SKM-1 (cell line): ENCODE results near the gene TTC17.
"Not testable (repeated sequence)": the region's sequence is repeated elsewhere in the genome, so short reads cannot be mapped to it uniquely, and the experiment has no call there.

Source experiments
- DNase-seq: peaks from one replicate; lab custom pipeline; 2025; ENCODE audit not compliant: unreplicated experiment; lab: John Stamatoyannopoulos, UW

Gene TTC17

DNA sequence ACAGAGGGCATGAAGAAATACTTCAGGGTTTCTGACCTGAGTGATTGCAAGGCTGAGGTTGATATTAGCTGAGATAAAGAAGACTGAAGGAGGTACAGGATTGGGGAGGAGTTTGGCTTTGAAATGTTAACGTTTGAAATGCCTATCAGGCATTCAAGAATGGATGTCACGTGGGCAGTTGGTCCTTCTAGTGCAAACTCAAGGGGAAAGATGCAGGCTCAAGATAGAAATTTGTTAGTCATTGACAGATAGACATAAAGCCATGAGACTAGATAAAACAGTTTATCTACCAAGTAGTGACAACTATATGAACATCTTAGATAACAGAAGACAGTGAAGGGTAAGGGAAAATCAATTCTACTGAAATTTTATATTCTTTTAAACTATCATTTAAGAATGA, 23.1 kb downstream of the TTC17 start:
- no peak for DNase-seq

DNA sequence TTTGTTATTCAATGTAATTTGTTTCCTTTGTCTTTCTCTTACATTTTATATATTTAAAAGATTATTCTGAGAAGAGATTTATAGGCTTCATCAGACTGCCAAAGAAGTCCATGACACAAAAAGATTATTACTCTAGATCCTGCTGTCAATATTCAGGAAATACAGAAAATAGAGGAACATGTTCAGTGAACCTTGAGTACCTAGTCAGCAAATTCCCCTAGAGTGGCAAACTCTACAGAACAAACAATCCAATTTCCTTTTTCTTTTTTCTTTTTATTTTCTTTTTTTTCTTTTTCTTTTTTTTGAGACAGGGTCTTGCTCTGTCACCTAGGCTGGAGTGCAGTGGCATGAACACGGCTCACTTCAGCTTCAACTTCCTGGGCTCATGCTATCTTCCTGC, 23.9 kb downstream of the TTC17 start:
- no peak for DNase-seq

DNA sequence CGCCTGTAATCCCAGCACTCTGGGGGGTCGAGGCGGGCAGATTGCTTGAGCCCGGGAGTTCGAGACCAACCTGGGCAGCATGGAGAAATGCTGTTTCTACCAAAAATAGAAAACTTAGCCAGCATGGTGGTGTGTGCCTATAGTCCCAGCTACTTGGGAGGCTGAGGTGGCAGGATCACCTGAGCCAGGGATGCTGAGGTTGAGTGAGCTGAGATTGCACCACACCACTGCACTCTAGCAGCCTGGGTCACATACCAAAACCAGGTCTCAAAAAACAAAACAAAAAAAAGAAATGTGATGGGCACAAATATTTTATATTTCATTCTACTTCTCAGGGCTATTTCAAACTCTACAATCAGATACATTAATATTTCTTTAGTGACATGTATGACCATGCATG, 25.7 kb downstream of the TTC17 start:
- no peak for DNase-seq

DNA sequence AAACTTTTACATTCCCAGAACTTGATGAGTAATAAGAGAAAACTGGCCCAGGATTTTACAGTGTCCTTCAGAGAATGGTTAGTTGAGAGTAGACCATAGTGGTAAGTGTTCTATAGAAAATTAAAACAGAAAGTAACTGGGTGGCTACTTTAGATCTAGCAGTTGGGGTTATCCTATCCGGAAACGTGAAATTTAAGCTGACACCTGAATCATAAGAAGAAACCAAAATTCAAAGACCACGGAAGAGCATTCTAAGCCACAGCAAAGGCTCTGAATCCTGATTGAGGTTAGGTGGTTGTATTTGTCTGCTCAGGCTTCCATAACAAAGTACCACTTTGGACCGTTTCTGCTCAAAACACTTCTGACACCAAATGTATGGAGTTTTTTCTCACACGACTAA, 34.0 kb downstream of the TTC17 start:
- no peak for DNase-seq

DNA sequence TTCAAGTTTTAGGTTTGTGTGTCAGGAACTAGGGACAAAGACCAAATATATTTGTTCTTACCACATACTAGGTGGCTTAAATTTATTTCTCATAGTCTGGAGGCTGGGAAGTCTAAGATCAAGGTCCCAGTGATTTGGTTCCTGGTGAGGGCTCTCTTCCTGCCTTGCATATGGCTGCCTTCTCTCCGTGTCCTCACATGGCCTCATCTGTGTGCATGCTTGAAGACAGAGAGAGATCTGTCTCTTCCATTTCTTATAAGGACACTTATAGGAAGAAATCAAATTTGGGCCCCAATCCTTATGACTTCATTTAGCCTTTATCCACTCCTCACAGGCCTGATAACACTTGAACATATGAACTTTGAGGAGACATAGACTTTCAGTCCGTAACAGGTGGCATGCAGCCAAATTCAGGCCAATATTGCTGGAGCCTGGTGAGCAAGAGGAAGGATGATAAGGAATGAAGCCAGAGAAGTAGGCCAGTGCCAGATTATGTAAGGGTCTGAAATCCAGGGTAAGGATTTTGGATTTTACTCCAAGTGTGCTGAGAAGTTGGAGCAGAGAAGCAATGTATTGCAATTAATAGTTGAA, 35.1 kb downstream of the TTC17 start:
- DNase-seq = no peak

DNA sequence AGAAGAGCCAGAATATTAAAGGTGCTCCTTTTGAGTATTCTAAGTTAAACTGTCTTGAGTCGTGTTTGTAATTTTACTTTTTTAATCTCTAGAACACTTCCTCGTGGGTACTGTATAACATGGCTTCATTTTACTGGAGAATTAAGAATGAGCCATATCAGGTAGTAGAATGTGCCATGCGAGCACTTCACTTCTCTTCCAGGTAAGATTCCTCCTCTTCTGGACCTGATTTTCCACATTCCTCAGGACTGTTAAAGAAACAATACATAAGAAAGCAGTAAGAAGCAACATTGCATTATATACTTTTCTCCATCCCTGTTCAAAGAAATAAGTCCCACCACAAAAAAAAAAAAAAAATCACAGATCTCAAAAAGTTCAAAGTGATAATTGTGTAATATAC, 37.9 kb downstream of the TTC17 start:
- DNase-seq = no peak

DNA sequence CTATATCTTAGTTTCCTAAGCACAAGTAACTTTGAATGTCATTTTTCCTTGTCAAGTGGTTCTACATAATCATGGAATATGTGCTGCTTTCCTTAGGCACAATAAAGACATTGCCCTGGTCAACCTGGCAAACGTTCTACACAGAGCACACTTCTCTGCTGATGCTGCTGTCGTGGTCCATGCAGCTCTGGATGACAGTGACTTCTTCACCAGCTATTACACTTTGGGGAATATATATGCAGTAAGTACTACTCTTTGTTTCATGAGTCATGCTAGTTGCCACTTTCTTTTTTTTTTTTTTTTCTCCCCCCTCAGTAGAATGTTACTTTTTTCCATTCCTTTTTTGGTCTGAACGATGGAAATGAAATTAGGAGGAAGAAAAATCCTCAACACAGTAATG, 38.5 kb downstream of the TTC17 start:
- DNase-seq = no peak

DNA sequence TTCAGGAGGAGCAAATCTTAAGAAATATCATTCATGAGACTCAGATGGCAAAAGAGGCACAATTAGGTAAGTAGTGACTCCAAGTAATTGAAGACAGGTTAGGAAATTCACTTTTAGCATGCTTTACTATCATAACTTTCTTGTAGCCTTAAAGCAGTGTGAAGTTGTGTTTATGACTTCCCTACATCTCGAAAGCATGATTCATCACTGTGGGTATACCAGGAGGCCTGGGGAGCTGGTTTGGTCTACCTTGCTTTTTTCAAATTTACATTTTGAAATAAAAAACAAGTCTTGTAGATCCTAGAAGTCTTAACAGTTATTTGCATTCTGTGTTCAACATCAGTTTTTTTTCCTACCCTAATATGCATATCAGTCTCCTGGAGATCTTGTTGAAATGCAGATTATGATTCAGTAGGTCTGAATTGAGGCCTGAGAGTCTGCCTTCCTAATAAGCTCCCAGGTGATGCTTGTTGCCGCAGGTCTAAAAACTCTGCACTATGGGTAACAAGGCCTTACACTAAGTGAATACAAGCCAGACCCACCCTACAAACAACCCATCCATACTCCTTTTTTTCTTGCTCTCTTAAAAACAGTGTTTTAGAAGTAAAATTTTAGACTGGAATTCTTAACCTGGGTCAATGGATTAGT, 41.4 kb downstream of the TTC17 start:
- no peak for DNase-seq

DNA sequence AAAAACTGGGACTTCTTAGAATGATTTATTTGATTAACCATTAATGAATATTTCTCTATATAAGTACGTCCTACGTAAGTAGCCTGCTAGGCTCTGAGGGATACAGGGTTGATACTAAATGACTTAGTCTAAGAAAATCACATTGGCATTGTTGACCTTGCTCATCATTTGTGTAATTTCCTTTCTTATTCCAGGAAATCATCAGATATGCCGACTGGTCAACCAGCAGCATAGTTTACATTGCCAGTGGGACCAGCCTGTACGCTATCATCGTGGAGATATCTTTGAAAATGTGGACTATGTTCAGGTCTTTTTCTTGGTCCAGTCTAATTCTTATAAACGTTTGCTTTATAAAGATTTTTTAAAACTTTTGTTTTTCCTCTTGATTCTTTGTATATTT, 42.5 kb downstream of the TTC17 start:
- no peak for DNase-seq

DNA sequence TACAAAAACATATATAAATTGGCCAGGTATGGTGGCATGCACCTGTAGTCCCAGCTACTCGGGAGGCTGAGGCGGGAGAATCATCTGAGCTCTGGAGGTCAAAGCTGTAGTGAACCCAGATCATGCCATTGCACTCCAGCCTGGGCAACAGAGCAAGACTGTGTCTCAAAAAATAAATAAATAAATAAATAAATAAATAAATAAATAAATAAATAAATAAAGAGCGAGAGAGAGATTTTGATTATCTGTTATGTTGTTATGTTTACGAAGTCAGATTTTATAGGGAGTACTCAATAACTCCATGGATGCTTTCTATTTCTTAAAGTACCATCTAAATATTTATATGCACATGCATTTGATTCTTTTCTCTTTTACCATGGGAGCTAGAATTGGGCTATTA, 43.1 kb downstream of the TTC17 start:
- DNase-seq = not testable (repeated sequence)

DNA sequence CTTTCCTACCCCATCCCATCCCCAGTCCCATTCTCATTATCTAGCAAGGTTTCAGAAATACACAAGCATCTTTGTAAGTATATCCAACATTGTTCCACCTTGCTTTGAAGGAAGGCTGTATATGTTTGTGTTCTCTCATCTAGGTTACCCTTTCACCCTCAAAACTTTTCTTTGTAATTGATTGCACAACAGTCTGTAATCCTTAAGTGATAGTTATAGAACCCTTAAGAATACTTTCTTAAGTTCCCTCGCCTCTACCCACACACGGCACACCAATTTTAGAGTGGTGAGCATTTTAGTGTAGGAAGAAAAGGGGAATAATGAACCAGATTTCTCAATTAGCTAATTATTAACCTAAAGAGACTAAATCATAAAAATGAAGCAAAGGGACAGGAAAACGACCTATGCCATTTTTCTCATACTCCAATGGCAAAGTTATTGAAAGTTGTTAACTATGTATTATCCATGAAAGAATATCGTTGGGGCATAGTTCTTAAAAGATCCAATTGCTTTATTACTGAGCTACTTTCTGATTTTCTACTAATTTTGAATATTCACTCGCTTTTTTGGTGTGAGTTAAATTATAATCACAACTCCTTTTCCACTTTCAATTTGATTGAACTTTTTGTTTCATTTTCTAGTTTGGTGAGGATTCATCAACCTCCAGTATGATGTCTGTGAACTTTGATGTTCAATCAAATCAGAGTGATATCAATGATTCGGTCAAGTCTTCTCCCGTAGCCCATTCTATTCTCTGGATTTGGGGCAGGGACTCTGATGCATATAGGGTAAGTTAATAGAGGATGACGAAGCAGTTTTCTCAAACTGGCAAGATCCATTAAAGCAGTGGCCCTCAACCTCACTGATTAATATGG, 44.9 kb downstream of the TTC17 start:
- DNase-seq = no peak

DNA sequence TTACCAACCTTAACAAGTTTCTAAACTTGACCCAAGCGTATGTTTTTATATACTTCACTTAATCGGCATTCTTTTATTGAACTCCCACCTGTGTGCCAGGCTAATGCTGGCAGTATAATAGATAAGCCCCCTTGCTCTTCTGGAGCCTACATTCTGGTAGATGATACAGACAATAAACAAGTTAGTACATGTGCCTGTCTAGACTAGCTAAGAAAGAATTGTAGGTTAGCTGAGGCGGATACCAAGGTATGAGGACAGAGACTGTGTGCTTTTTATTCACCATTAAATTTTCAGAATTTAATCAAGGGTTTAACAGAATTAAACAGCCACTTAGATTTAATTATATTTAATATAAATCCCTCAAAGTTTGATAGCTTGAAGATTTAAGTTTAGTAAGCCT, 45.7 kb downstream of the TTC17 start:
- DNase-seq = no peak

DNA sequence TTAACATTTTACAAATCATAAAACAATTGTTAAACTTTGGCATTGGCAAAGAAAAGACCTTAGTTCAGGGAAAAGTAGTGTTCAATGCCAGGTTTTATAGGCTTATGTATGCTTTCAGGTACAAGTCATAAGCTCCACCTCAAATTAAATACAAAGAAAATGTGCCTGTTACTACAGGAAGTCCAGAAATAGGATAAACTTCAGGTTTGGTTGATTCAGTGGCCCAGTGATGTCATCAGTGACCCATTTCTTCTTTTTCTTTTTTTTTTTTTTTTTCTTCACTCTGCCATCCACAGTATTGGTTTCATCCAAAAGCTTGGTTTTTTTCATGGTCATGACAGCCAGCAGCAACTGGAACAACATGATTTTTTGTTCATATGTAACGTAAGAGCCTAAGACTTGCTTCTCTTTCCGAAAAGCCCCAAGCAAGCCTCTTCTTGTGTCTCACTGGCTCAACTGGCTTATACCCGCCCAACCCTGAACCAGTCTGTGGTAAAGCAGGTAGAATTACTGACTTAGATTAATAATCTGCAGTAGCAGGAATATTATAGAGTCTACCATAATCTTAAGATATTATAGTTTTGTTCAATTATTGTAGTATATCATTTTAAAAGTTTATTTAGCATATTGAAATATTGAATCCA, 46.2 kb downstream of the TTC17 start:
- no peak for DNase-seq

DNA sequence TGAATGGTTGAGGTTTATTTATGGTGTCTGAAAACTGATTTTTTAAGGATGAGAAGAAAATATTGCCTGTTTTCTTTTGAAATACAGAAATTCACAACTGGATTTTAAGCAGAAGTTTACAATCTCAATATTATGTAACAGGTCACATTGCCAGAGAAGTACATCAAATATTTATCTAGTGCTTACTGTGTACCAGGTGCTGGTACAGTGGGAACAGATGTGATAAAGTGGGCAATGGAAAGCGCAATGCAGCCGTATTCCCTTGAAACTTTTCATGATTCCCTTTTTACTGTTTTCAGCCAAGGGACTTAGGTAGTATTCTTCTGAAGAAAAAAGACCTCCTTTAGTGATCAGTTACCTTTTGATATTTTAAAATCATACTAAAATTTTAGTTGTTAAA, 49.6 kb downstream of the TTC17 start:
- no peak for DNase-seq

DNA sequence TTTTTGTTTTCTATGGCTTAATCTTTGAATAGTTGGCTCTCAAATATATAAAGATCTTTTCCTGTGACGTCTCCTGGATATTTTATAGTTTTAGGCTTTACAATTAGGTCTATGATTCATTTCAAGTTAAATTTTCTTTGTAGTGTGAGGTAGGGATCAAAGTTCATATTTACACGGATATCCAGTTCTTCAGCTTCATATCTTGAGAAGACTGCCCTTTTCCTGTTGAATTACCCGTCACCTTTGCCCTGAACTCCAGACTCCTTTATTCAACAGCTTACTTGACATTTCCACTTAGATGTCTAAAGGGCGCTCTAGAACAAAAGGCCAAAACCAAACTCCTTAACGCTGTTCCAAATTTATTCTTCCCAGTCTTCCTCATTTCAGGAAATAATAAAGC, 51.7 kb downstream of the TTC17 start:
- no peak for DNase-seq

DNA sequence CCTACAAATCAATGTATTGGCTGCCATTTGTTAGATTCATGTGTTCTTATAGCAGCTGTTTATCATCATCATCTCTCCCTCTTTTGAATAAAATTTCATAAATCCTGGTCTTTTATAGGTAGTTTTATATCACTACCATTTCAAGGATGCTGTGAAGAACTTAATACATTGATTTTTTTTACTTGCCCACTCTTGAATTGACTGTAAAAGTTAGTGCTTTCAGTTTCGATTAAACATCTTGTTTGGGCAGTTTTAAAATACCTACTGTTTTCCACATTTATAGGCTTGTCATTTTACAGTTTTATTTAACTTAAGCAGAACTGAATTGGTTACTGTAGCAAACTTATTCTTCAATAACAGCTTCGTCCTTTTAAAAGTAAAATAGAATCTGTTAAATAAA, 59.5 kb downstream of the TTC17 start:
- no peak for DNase-seq

DNA sequence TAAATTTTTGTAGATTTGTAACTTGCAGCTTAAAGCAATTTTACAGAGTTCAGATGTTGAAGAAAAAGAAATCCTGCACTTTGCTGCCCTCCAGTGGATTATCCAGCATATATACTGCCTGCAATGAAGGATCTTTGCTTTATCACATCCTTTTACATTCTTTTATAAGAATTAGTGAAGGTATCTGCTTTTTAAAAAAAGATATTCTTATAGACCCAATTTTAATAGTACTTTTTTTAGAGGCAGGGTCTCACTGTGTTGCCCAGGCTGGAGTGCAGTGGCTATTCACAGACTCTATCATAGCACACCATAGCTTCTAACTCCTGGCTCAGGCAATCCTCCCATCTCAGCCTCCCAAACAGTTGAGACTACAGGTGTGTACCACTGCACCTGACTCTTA, 60.7 kb downstream of the TTC17 start:
- no peak for DNase-seq

DNA sequence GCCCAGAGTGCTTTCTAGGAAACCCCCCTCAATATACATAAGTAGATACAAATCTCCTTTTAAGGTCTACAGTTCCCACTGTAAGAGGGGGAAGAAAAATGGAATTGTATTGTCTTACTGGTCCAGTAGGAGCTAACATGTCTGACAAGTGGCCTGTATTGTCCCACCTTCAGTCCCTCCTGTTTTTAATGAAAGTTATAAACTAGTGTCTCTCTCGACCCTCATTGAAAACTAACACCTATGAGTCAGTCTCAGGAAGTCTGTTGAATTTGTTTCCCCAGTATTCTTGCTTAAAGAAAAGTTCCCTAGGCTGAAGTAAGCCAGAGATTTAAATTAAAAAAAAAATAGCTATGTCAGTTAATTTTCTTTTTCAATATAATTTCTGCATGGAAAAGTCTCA, 69.3 kb downstream of the TTC17 start:
- no peak for DNase-seq

DNA sequence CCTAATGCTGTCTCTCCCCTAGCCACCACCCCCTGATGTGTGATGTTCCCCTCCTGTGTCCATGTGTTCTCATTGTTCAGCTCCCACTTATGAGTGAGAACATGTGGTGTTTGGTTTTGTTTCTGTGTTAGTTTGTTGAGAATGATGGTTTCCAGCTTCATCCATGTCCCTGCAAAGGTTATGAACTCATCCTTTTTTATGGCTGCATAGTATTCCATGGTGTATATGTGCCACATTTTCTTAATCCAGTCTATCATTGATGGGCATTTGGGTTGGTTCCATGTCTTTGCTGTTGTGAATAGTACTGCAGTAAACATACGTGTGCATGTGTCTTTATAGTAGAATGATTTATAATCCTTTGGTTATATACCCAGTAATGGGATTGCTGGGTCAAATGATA, 72.2 kb downstream of the TTC17 start:
- DNase-seq = not testable (repeated sequence)

DNA sequence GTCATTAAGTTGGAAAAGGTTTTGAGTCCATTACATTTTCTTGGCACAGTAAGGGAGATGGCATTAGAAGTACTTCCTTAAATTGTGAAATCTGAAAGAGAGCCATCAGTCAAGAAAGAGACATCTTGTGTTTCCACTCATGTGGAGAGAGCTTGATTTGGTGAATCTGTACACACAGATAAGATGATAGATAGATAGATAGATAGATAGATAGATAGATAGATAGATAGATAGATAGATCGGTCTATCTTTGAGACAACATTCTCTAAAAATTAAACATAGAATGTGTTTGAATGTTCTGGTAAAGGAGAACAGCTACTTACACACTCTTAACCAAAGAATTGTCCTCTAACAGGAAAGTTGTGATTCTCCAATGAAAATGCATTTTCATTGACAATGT, 76.2 kb downstream of the TTC17 start:
- DNase-seq = no peak

DNA sequence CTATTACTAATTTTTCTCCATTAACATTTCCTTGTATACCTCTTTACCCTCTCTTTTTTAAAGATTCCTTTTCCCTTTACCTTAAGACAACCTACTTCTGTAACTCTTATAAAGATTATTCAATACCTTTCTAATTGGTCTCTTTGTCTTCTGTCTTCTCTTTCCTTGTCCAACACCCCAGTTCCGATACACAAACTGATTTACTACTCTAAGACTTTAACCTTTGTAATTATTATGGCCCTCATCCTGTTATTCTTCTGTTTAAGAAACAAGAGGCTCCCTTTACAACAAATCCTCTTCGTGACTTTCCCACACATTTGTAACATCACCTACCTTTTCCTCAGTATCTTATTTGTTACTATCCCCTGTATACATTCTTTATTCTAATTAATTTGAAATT, 81.8 kb downstream of the TTC17 start:
- DNase-seq = no peak

DNA sequence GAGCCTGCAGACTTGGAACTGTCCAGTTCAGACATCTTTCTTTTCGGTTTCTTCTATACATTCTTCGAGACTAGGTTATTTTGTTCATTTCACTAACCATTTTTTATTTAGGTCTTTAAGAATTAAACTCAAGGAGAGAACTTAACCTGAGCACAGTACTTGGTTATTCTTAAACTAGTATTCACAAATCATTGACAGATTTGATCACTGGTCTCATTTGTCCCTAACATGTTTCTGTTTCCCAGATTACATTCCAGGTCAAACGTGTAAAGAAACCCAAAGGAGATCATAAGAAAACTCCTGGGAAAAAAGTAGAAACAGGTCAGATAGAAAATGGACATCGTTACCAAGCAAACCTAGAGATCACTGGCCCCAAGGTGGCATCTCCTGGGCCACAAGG, 85.1 kb downstream of the TTC17 start:
- DNase-seq = no peak
